SK-N-SH (cell line): ENCODE measurements around the gene FTCD. TPM values are rescaled to one million over a fixed set of nuclear protein-coding genes. Genes with fewer than 3 reads are reported as not detected.

ENCODE experiments used
- CTCF ChIA-PET: fragments of 300-600, 350-600 bp; formaldehyde crosslinking; extraction: SDS; loops from one replicate; lab custom pipeline; 2021; lab: Yijun Ruan, JAX
- POLR2A ChIA-PET: fragments of 350-600 bp; sonication (Branson Sonifier 250); formaldehyde crosslinking; extraction: SDS; loops from one replicate; lab custom pipeline; 2020; ENCODE audit warnings: antibody characterized with exemption, inconsistent platforms; lab: Yijun Ruan, JAX
- DNase-seq: peaks from one replicate; pipeline ENCODE4 v3.0.0; 2012
- H2AFZ ChIP-seq: fragments of 200-600 bp; sonication (generic); 2 replicates; pipeline ENCODE4 v1.8.1; 2016; ENCODE audit warnings: antibody characterized with exemption, mild to moderate bottlenecking, low read depth
- H3F3A ChIP-seq: fragments of 200-600 bp; sonication (generic); replicated peaks from 2 replicates; pipeline ENCODE3; 2016; ENCODE audit warnings: antibody characterized with exemption, mild to moderate bottlenecking; ENCODE audit not compliant: insufficient read depth
- H3K27ac ChIP-seq, 2 experiments: fragments of 200-500 bp in 1 of 2; fragments of 200-600 bp in 1 of 2; sonication (Bioruptor generic) in 1 of 2; sonication (generic), shearing (Covaris generic) in 1 of 2; 2 replicates each; pipeline versions ENCODE4 v1.5.1 to v1.6.1; 2014 to 2016; ENCODE audit warnings: low read depth in 2 of 2, inconsistent platforms in 1 of 2, low read length in 1 of 2, mild to moderate bottlenecking in 1 of 2, mixed read lengths in 1 of 2
- H3K27me3 ChIP-seq: fragments of 200-600 bp; sonication (generic), shearing (Covaris generic); 2 replicates; pipeline ENCODE4 v1.6.1; 2016; ENCODE audit warnings: mixed run types; ENCODE audit not compliant: insufficient read depth
- H3K36me3 ChIP-seq, 2 experiments: fragments of 200-500 bp in 1 of 2; fragments of 200-600 bp in 1 of 2; sonication (Bioruptor generic) in 1 of 2; sonication (generic) in 1 of 2; replicated peaks in 1 of 2; 2 replicates each; pipeline versions ENCODE3 to v1.5.1; 2014 to 2016; ENCODE audit warnings: low read length in 1 of 2, mild to moderate bottlenecking in 1 of 2; ENCODE audit not compliant: insufficient read depth in 2 of 2, control insufficient read depth in 1 of 2
- H3K4me1 ChIP-seq, 2 experiments: fragments of 200-500 bp in 1 of 2; fragments of 200-600 bp in 1 of 2; sonication (Bioruptor generic) in 1 of 2; sonication (generic), shearing (Covaris generic) in 1 of 2; 2 replicates each; pipeline versions ENCODE4 v1.5.1 to v1.6.1; 2014 to 2016; ENCODE audit warnings: low read depth in 1 of 2, low read length in 1 of 2, mixed run types in 1 of 2; ENCODE audit not compliant: insufficient read depth in 2 of 2, control insufficient read depth in 1 of 2
- H3K4me2 ChIP-seq: fragments of 200-600 bp; sonication (generic), shearing (Covaris generic); 2 replicates; pipeline ENCODE4 v1.6.1; 2017; ENCODE audit warnings: mixed run types
- H3K4me3 ChIP-seq, 2 experiments: fragments of 200-500 bp in 1 of 2; fragments of 200-600 bp in 1 of 2; sonication (Bioruptor generic) in 1 of 2; sonication (generic), shearing (Covaris generic) in 1 of 2; 2 replicates each; pipeline versions ENCODE4 v1.5.1 to v1.8.1; 2014 to 2016; ENCODE audit warnings: low read depth in 2 of 2, inconsistent platforms in 1 of 2, low read length in 1 of 2, mild to moderate bottlenecking in 1 of 2, mixed read lengths in 1 of 2, moderate library complexity in 1 of 2
- H3K79me2 ChIP-seq: fragments of 200-600 bp; sonication (generic); 2 replicates; pipeline ENCODE4 v1.8.1; 2017; ENCODE audit warnings: mild to moderate bottlenecking; ENCODE audit not compliant: insufficient read depth
- H3K9ac ChIP-seq: fragments of 200-600 bp; sonication (generic); 2 replicates; pipeline ENCODE4 v1.6.1; 2017; ENCODE audit warnings: mixed run types
- H3K9me2 ChIP-seq: fragments of 200-600 bp; sonication (generic); 2 replicates; pipeline ENCODE4 v1.6.1; 2017; ENCODE audit warnings: mixed run types
- H3K9me3 ChIP-seq: fragments of 200-600 bp; sonication (generic); 2 replicates; pipeline ENCODE4 v1.6.1; 2017; ENCODE audit warnings: mixed run types, mild to moderate bottlenecking, moderate library complexity
- H4K20me1 ChIP-seq: fragments of 200-600 bp; sonication (generic); 2 replicates; pipeline ENCODE4 v1.6.1; 2017; ENCODE audit warnings: mild to moderate bottlenecking, mixed run types; ENCODE audit not compliant: insufficient read depth
- CHD2 ChIP-seq: fragments of 150-350 bp; IDR thresholded peaks from 2 replicates; pipeline ENCODE4 v1.6.1; 2018; ENCODE audit warnings: low read length; ENCODE audit not compliant: partially characterized antibody
- ELF1 ChIP-seq: IDR thresholded peaks from 2 replicates; pipeline ENCODE4 v1.4.0; 2012
- EZH2phosphoT487 ChIP-seq: fragments of 200-600 bp; sonication (generic); IDR thresholded peaks from 2 replicates; pipeline ENCODE4 v1.6.1; 2017; ENCODE audit warnings: low read depth, mixed run types, mild to moderate bottlenecking, antibody characterized with exemption, moderate library complexity, borderline replicate concordance
- FOSL2 ChIP-seq: IDR thresholded peaks from 2 replicates; pipeline ENCODE4 v1.4.0; 2012; ENCODE audit warnings: low read depth, mild to moderate bottlenecking, moderate library complexity, borderline replicate concordance
- FOXJ3 ChIP-seq: sonication (generic); formaldehyde crosslinking; IDR thresholded peaks from 2 replicates; pipeline ENCODE4 v1.5.1; 2020; ENCODE audit warnings: mild to moderate bottlenecking, missing genetic modification reagents
- GATA2 ChIP-seq: sonication (generic); formaldehyde crosslinking; IDR thresholded peaks from 2 replicates; pipeline ENCODE4 v1.5.0; 2020; ENCODE audit warnings: mild to moderate bottlenecking, missing genetic modification reagents
- MEF2A ChIP-seq: IDR thresholded peaks from 2 replicates; pipeline ENCODE4 v1.4.0; 2012; ENCODE audit warnings: low read depth, borderline replicate concordance
- MXI1 ChIP-seq: IDR thresholded peaks from 2 replicates; pipeline ENCODE4 v1.6.1; 2012; ENCODE audit warnings: mild to moderate bottlenecking, low read depth, low read length, improper control_type of control experiment
- RCOR1 ChIP-seq: fragments of 150-350 bp; IDR thresholded peaks from 2 replicates; pipeline ENCODE4 v1.6.1; 2017; ENCODE audit warnings: antibody characterized with exemption, low read length
- RFX5 ChIP-seq: IDR thresholded peaks from 2 replicates; pipeline ENCODE4 v1.6.1; 2012; ENCODE audit warnings: mild to moderate bottlenecking, improper control_type of control experiment, low read length
- SIN3A ChIP-seq: IDR thresholded peaks from 2 replicates; pipeline ENCODE4 v1.6.1; 2012; ENCODE audit warnings: low read depth, mild to moderate bottlenecking, low read length, moderate library complexity, borderline replicate concordance
- SMC3 ChIP-seq: IDR thresholded peaks from 2 replicates; pipeline ENCODE4 v1.6.1; 2012; ENCODE audit warnings: low read depth, low read length, improper control_type of control experiment
- TEAD4 ChIP-seq: IDR thresholded peaks from 2 replicates; pipeline ENCODE4 v1.4.0; 2012; ENCODE audit warnings: mild to moderate bottlenecking, borderline replicate concordance; ENCODE audit not compliant: insufficient read depth
- YY1 ChIP-seq: IDR thresholded peaks from 2 replicates; pipeline ENCODE4 v1.4.0; 2012; ENCODE audit warnings: low read depth, mild to moderate bottlenecking
- WGBS: methylation state at CpG from one replicate; pipeline ENCODE4 v1.1.6; 2017; ENCODE audit warnings: low lambda C conversion rate; 5-methylcytosine and 5-hydroxymethylcytosine counted together
- polyA plus RNA-seq, 3 experiments: library from polyadenylated mRNA; depleted of rRNA; stranded (reverse); fragments of >200 nt; gene quantifications; 2 replicates each; pipeline ENCODE4 v1.2.3, GENCODE V29; 2012
- TF ChIP-seq, protein P1 (sequence below): IDR thresholded peaks from 2 replicates; pipeline ENCODE4 v1.6.1; 2012; ENCODE audit warnings: mild to moderate bottlenecking, low read depth, low read length, moderate library complexity
- TF ChIP-seq, protein P2 (sequence below): IDR thresholded peaks from 2 replicates; pipeline ENCODE4 v1.4.0; 2012; ENCODE audit warnings: low read depth, borderline replicate concordance

Gene FTCD
- polyA plus RNA-seq, 1 of the 3 experiments (the other 2 are of a cell fraction): 0.33 TPM

DNA sequence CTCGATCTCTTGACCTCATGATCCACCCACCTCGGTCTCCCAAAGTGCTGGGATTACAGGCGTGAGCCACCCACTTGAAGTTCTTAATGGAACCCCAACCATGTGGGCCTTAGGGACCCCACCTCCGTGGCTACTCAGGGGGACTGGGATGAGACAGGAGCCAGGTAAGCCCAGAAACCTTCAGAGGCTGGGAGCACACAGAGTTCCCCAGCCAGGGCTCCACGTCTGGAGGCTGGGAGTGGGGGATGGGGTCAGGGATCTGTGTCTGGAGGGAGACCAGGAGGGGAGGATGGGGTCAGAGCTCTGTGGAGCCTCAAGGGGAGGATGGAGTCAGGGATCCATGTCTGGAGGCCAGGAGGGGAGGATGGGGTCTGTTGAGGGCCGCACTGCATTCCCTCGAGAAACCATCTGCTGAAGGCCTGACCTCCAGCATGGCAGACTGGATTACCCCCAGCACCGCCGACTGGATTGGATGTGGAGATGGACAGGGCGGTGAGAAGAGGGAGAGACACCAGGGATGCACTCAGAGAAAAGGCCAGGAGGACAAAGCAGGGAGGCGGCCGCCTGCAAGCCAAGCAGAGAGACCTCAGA, 2.1 kb upstream of the FTCD start:
- CTCF ChIA-PET: no interaction called here
- DNase-seq: no peak
- POLR2A ChIA-PET: no interaction called here
- no peak for TF ChIP-seq RCOR1
- TF ChIP-seq RFX5: no peak
- TF ChIP-seq EZH2phosphoT487: no peak
- no peaks in the 10 kb centered on the region for H3K79me2 ChIP-seq
- H3K36me3 ChIP-seq: no peaks in the 10 kb centered on the region
- WGBS: 78% methylated on average over 10 of the region's 12 CpGs
- no peaks in the 10 kb centered on the region for H4K20me1 ChIP-seq
- H3K9me3 ChIP-seq: no peaks in the 10 kb centered on the region
- no peak overlapping the region for H3K27ac ChIP-seq
- no peak overlapping the region for H3K9ac ChIP-seq
- peaks cover 0 to 4% of the 10 kb centered on the region in 2 experiments; a peak in 2 of 4 replicates for H3K4me1 ChIP-seq
- H3K27me3 ChIP-seq: no peaks in the 10 kb centered on the region
- H3F3A ChIP-seq: no peaks in the 10 kb centered on the region
- H2AFZ ChIP-seq: no peak overlapping the region
- H3K4me3 ChIP-seq: no peak overlapping the region
- H3K4me2 ChIP-seq: no peak overlapping the region
- H3K9me2 ChIP-seq: no peaks in the 10 kb centered on the region

GRCh38 chr21:46156678-46157077, 1.3 kb upstream of the FTCD start:
- TF ChIP-seq, protein P1, sequence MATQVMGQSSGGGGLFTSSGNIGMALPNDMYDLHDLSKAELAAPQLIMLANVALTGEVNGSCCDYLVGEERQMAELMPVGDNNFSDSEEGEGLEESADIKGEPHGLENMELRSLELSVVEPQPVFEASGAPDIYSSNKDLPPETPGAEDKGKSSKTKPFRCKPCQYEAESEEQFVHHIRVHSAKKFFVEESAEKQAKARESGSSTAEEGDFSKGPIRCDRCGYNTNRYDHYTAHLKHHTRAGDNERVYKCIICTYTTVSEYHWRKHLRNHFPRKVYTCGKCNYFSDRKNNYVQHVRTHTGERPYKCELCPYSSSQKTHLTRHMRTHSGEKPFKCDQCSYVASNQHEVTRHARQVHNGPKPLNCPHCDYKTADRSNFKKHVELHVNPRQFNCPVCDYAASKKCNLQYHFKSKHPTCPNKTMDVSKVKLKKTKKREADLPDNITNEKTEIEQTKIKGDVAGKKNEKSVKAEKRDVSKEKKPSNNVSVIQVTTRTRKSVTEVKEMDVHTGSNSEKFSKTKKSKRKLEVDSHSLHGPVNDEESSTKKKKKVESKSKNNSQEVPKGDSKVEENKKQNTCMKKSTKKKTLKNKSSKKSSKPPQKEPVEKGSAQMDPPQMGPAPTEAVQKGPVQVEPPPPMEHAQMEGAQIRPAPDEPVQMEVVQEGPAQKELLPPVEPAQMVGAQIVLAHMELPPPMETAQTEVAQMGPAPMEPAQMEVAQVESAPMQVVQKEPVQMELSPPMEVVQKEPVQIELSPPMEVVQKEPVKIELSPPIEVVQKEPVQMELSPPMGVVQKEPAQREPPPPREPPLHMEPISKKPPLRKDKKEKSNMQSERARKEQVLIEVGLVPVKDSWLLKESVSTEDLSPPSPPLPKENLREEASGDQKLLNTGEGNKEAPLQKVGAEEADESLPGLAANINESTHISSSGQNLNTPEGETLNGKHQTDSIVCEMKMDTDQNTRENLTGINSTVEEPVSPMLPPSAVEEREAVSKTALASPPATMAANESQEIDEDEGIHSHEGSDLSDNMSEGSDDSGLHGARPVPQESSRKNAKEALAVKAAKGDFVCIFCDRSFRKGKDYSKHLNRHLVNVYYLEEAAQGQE: no peak
- TF ChIP-seq CHD2 (no peak), MEF2A (no peak), GATA2 (CRISPR knock-in tag) (no peak), TEAD4 (no peak), FOSL2 (no peak), FOXJ3 (CRISPR knock-in tag) (no peak), SMC3 (no peak), MXI1 (no peak), ELF1 (no peak), SIN3A (no peak), YY1 (no peak)
- TF ChIP-seq, protein P2, sequence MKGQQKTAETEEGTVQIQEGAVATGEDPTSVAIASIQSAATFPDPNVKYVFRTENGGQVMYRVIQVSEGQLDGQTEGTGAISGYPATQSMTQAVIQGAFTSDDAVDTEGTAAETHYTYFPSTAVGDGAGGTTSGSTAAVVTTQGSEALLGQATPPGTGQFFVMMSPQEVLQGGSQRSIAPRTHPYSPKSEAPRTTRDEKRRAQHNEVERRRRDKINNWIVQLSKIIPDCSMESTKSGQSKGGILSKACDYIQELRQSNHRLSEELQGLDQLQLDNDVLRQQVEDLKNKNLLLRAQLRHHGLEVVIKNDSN: no peak
- TF ChIP-seq, all 33 proteins: peak for 0
- H3K9me3 ChIP-seq: no peaks in the 10 kb centered on the region
- H4K20me1 ChIP-seq: no peaks in the 10 kb centered on the region
- ChIA-PET POLR2A (no interaction called here), CTCF (no interaction called here)
- H3K4me2 ChIP-seq: no peak overlapping the region
- no peak overlapping the region for H3K9ac ChIP-seq
- H3K27me3 ChIP-seq: no peaks in the 10 kb centered on the region
- H3K79me2 ChIP-seq: no peaks in the 10 kb centered on the region
- no peak overlapping the region for H3K4me3 ChIP-seq
- no peaks in the 10 kb centered on the region for H3K36me3 ChIP-seq
- no peaks in the 10 kb centered on the region for H3K9me2 ChIP-seq
- 88% methylated on average over 10 of the region's 10 CpGs for WGBS
- H3K4me1 ChIP-seq: peaks cover 0 to 4% of the 10 kb centered on the region in 2 experiments; a peak in 2 of 4 replicates
- H3F3A ChIP-seq: no peaks in the 10 kb centered on the region
- H2AFZ ChIP-seq: no peak overlapping the region
- no peak overlapping the region for H3K27ac ChIP-seq
- no peak for DNase-seq
